NCI-H2196 (cell line): ENCODE data around the gene HDAC4.

Experiments
- DNase-seq: peaks from one replicate; lab custom pipeline; 2025; ENCODE audit not compliant: unreplicated experiment; lab: John Stamatoyannopoulos, UW

HDAC4 gene

DNA sequence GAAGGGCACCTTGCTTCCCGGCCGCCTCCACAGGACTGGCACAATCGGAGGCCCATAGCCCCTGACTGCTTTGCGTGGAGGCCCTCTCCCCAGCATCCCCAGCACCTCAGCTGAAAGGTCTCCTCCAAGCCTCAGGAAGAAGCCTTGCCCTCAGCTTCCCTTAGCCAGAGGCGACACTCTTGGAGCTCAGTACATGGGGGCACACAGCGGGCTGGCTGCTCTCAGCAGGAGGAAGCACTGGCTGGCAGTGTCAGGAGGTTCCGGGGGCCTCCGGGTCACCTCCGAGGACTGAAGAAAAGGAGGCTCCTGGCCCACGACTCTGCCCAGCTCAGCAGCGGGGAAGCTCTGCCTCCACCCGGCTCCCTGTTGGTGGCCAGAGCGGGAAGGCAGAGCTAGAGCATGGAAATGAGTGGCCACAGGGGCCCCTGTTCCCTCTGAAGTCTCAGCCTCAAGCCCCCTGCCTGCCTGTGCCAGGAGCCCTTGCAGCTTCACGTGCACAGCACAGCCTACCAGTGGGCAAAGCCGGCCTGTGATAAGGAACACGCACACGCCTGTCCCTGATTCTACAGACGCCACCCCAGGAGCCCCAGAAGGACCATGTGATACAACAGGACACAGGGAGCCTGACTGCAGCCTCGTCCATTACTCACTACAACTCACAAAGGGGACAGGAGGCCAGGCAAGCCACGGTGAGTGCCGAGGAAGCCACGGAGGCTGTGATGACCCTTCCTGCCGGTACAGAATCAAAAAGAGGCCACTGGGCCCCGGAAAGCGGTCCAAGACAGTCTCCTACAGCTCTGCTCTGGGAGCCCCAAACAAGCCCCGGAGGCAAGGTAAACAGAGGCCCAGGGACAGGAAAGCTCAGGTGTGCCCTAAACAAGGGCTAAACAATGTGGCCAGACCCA is 15.5 kb downstream of the HDAC4 start:
- no peak for DNase-seq

DNA sequence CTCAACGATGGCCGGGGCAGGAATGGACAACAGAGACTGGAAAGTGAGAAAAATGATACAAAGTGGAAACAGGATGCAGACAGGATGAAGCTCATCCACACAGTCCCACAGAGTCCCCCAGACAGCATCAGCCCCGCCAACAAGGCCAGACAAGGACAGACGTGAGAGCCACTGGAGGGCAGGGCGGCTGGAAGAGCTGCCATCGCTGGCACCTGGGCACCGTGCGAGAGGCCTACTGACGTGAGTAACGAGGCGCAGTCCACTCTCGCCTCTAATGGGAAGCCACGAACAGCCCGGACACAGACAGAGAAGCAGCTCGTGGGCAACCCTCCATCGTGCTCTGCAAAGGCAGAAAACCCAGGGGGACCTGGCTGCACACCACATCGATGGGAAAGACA is 17.1 kb downstream of the HDAC4 start:
- no peak for DNase-seq

DNA sequence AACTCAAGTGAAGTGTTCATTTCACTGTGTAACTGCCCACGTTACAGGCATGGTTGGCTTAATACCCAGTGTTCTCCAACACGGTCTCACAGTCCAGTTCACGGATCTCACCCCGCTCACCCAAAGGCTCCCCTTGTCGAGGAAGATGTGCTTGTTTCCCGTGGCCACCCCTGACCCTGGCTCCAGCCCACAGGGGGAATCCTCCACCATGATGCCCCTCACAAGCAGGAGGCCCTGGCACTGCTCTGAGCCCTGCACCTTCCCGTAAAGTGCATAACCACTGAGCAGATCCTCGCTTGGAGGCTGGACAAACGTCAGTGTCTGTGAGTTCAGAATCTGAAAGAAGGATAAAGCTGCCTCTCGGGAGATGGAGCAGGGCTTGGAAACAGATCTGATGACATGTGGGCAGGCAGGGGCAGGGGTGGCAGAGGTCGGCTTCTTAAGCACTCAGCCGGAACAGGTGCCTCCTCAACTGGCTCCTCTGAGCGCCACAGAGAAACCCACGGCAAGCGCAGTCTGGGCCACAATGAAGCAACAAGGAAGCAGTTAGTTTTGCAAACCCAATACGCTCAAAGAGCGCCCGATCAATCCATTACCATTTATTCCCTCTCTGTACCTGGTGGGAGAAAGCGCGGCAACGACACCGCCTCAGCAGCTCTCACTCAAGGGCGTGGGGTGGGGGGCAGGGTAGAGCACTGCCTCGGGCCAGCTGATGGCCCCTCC is 17.6 kb downstream of the HDAC4 start:
- no peak for DNase-seq

DNA sequence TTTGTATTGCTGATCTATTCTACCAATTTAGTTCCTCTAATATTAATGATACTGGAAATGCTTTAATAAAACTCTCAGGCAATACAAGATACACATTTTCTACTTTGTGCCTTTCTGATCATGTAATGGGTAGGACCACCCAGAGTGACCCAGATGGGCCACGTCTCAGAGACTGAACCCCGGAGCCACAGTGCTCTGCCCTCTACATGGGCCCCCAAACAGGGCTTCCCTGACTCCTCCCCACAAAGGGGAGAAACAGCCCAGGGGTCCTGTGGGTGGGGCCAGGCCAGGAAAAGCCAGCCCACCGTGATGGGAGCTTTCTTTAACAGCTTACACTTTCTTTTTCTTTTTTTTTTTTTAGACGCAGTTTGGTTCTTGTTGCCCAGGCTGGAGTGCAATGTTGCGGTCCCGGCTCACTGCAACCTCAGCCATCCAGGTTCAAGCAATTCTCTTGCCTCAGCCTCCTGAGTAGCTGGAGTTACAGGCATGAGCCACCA is 18.4 kb downstream of the HDAC4 start:
- no peak for DNase-seq

DNA sequence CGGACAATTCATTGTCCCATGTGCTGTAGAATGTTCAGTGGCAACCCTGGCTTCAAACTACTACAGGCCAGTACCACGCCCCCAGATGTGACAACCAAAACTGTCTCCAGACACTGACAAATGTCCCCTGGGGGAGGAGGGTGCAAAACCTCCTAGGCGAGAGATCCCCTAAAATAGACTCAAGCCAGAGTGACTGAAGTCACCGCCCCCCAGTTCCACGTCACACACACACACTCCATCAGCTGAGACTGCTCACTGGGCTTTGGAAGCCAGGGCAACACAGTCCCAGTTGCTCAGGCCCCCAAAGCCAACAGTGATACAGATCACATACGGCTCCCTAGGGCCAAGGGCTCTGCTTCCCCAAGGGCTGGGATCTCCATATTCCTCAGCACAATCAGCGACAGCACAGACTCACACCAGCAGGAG is 19.1 kb downstream of the HDAC4 start:
- DNase-seq = no peak

DNA sequence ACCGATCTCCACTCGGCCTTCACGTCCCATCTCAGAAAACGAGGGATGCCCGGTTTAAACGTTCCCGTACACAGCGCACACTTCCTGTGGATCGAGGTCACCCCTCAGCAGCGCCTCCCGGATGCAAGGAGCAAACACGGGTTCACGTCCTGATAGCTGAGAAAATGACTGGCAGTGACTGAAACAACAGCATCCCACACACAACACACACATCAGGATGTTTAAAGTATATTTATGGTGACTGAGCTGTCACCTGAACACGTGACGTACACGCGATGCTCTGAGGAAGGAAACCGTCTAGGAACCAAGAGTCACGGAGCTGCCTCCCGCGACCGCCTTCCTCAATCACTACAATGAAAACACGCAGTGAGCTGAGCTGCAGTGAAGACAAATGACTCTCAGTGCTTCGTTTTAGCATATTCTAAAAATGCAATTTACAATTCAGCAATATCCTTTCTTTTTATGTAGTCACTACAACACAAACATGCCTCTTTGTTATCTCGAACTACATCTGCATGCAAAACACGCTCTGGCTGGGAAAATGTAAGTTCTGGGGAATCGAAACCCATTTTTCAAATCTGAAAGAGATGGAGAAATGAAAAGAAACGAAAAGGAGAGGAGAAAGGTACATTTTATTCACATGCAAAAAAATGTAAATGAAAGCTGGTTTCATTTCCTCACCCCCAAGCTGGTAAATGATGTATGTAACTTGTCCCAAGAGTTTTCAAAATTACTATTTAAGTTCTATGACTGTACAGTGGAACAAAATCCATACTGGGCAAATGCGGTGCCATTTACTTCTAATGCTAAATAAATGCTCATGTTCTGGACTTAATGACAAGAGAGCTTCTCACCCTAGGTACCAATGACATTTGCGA is 19.8 kb downstream of the HDAC4 start:
- no peak for DNase-seq

DNA sequence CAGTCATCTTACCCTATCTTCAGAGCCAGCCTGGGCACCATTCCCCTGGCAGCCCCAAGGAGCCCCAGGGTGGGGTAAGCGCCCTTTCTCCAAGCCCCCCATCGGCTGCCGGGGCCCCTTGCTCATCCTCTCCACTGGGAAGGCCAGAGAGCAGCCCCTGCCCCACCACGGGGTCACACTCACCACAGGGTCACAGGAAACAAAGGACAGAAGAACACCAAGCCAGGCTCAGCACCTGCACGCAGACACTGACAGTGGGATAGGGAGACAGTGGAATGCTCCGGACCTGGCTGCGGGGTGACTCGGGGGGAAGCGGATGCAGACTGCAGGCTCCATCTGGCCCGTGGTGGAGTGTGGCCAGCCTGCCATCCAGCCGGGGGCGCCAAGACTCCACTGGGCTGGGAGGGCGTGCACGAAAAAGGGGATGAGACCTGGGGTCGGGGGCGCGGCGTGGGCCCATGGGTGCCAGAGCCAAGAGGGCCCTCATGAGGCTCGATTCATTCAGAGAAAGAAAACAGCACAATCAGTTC is 21.1 kb downstream of the HDAC4 start:
- no peak for DNase-seq

DNA sequence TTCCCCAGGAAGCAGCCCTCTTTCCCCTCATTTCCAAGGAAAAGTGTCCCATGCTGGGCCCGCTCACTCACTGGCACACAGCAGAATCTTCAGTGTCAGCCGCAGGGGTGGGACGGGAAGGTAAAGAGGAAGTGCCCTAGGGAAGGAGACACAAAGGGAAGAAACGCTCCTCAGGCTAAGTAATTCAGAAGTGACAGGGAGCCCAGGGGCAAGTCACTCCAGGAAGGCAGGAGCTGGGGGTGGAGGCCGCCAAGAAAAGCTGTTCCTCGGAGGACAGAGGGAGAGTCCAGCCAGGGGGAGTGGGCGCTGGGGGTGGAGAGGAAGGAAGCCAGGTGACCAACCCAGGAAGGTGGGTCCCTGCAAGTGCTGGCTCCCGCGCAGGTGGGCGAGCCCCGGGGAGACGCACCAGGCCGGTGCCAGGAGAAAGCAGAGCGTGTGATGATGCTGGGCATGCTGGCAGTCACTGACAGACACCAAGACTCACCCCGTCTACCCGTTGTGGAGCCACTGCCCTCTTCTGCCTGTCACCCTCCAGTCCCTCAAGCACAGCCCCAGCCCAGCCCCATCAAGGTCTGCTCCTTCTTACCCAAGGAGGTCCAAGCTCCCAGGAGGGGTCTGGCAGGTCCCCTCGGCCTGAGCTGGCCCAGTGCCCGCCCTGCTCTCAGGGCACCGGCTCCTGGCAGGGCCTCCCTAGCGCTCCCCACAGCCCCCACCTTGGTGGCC is 21.7 kb downstream of the HDAC4 start:
- no peak for DNase-seq

DNA sequence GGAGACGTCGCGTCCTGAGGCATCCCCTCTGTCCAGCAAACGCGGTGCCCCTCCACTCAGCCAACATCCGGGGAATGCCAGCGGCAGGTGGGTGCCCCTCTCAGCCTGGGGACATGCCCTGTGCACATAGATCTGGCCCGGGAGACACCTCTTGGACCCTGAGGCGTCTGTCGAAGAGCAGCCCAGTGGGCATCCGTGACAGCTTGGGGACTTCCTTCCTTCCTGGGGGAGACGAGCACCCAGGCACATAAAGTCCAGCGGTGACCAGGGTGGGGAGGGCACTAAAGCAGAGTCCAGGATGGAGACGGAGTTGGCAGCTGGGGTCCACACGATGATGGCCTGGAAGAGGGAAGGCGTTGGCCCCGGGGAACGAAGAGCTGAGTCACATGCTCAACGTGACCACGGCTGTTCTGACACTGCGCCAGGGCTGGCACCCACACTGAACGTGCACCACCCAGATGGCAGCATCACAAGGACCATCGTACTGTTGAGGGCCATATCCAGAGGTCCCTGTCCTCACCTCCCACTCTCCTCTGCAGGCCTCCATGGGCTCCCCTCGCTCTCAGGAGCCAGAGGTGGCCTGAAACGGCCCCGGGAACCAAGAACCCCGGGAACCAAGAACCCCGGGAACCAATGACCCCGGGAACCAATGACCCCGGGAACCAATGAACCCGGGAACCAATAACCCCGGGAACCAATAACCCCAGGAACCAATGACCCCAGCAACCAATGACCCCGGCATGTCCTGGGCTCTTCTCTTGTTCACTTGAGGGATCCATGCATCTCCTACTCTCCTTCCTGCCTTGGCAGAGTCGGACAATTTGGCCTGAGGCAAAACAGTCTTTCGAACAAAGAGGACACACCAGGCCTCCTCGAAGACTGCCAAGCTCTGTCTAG is 22.6 kb downstream of the HDAC4 start:
- DNase-seq = no peak

DNA sequence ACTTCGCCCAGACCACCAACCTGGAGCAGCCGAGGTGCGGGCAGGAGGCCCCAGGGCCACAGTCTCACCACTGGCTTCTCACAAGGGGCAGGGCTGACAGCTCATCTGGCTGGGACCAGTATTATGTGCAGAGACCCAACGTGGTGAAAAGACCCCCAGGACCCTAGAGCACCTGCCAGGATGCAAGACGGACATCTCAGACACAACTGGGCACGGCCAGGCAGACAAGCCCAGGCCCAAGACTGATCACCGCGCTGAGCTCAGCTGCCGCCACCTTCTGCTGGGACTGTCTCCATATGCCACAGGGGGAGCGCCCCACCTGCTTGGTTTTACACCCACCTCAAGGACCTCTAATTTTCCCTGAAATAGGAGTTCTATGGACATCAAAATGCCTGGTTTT is 23.2 kb downstream of the HDAC4 start:
- no peak for DNase-seq

DNA sequence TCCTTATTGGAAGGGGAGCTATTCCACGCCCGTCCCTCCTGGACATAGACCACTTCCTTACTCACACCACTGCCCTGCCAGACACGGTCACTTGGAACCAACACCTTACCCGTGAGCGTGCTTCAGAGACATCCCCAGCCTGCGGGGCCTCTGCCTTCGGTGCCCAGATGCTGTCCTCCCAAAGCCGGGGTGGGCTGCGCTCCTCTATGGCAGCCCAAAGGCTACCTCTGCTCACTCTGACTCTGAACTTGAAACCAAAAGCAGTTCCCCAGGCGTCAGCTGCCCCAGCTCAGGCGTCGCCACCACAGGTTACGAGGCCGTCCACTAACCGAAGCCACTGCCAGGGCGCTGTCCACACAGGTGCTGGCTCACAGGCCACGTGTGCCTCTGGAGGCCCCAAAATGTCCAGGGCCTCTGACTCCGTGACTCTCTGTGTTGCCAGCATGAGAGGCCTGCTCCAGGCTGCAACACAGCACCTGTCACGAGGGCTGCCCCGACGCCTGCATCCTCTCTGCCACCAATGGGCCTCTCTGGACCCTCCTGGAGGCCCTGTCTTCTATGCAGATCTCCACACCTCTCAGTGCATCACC is 23.8 kb downstream of the HDAC4 start:
- no peak for DNase-seq

DNA sequence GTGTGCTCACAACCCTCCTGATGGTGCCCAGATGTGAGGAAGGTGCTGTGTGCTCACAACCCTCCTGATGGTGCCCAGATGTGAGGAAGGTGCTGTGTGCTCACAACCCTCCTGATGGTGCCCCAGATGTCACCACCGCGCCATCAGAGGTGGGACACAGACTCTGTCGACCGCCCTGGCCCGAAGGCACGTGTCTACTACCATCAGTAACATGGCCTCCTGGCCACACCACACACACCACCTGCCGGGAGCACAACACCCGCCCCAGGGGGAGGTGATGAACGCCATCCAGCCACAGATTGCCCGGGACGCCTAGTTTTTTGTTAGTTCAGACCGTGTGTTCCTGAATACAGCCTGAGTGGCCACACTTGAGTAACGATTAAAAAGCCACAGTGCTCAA is 24.5 kb downstream of the HDAC4 start:
- DNase-seq = no peak

DNA sequence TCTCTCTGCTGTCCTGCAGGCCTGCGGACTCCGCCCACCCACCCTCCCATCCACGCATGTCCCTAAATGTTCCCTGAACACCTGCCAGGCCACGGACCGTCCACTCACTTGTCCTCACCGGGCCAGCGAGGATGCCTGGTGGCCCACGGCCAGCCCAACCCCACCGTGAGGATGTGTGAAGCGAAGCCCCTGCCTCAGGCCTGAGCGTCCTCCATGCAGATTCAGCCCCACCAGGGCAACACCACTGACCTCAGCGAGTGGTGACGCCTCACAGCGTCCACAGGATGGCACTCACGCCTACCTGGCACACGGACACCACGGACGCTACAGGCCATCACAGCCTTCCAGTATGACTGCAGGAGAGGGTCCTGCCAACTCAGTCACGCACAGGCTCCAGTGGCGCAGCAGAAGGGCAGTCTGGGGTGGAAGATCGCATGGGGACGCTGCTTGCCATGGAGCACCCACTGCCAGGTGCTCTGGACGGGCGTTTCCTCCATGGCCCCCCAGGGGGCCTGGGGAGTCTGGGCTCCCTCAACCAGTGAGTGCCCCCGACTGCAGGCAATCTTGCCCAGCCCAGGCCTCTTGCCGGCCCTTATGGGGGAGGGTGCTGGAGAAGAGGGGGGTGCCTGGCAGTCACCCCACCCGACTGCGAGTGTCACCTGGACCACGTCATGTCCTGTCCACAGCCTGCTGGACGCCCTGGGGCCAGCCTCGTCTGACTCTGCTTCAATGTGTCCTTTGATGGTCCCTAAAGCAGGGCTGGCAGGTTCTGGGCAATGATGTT is 25.4 kb downstream of the HDAC4 start:
- peak; percentile 30 for DNase-seq

DNA sequence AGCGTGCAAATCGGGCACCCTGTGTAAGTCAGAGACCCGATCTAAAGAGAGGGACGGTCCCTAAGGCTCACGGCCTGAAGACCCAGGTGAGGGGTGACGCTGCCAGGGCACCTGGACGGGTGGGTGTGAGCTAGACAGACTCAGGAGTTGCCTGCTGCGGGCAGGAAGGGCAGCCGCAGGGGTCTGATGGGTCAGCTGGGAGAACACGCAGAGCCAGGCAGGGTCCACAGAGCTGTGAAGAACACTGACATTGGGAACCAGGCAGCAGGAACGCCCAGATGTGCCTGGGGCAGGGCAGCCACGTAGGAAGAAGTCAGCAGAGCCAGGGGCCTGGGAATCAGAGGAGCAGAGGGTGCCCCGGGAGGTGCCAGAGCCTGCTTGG is 25.9 kb downstream of the HDAC4 start:
- no peak for DNase-seq

DNA sequence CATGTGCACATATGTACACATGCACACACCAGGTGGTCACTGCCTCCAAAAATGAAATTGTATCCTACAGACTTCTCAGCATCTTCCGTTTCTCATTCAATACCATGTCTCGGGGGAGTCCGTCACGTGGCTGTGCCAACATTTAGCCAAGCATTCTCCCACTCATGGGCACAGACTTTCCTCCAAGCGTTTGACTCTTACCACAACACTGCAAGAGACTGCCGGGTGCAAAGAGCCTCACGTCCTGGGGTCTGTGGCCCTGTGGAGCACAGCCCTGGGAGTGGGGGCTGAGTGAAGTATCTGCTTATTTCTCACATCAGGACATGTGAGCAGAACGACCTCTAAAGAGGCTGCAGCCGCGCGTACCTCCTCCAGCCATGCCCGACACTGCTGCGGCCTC is 28.0 kb downstream of the HDAC4 start:
- DNase-seq = no peak

DNA sequence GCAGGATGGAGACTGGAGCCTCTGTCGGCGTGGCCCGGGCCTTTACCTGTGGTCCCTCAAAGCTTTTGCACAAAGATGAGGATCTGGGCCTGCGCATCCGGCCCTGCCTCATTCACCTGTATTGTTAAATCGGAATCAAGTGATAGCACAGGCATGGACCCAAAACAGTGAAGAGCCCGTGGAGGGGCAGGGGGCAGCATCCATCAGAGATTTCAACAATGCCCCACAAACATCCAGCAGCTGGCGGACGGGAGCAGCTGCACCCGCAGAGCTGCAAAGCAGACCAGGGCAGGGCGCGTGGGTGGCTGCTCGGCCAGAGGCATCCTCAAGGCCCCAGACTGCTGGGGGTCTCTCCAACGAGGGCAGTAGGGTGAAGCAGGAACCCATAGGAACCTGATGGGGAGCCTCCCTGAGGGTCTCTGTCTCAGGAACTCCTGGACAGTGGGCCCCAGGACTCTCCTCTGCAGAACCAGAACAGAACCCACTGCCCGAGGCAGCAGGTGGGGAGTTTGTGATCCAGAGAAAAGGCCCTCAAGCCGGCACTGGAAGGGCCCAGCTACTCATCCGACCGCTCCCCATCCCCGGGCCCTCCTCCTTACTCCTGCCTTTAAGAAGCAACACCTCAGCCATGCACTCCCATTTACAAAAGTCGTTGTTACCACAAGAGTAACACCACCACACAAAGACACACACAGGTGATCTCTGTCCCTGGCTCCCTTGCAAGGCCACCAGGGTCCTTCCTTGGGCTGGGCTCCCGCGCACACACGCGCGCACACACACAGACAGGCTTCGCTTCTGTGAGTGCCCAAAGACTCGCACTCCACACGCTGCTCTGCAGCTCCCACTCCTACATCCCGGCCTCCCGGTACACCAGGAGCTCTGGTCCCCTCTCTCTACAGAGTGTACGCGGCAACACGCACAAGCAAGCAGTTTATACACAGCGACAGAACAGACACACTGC is 28.8 kb downstream of the HDAC4 start:
- no peak for DNase-seq
